Right renal pelvis (tissue), 4 donors: ENCODE data around the gene UBALD2. TPM values are rescaled to one million over a fixed set of nuclear protein-coding genes. Genes with fewer than 3 reads are reported as not detected.
"Not testable (repeated sequence)": the region's sequence is repeated elsewhere in the genome, so short reads cannot be mapped to it uniquely, and the experiment has no call there.

Experiments
- DNase-seq, 4 donors: peaks; one replicate each; pipeline ENCODE4 v3.0.0-alpha.2; 2013; ENCODE audit warnings: low read depth in 4 of 4, low spot score in 3 of 4, missing footprints in 1 of 4
- polyA plus RNA-seq, 4 donors: library from polyadenylated mRNA; unstranded; fragments of 120-200 nt; gene quantifications; one replicate each; pipeline ENCODE4 v1.2.1, GENCODE V29; 2013; ENCODE audit not compliant: insufficient read length in 4 of 4

UBALD2 gene
- polyA plus RNA-seq, 4 donors = 34.9 to 45.4 (median 41.1) TPM

GRCh38 chr17:76262732-76263344 is 2.3 kb upstream of the UBALD2 start:
- no peak for DNase-seq

GRCh38 chr17:76263896-76264295 is 1.3 kb upstream of the UBALD2 start:
- no peak for DNase-seq

GRCh38 chr17:76264425-76264754 is 758 bp upstream of the UBALD2 start:
- no peak for DNase-seq

GRCh38 chr17:76265624-76266243 is 586 bp downstream of the UBALD2 start:
- DNase-seq = no peak

- DNase-seq = no peak
Observed at GRCh38 chr17:76266244-76266938, 1.2 kb downstream of the UBALD2 start.

- DNase-seq = no peak
Observed at GRCh38 chr17:76267051-76267576, 2.0 kb downstream of the UBALD2 start.

GRCh38 chr17:76267581-76268001 is 2.4 kb downstream of the UBALD2 start:
- not testable (repeated sequence) for DNase-seq

- no peak for DNase-seq
Observed at GRCh38 chr17:76268015-76268749, 3.0 kb downstream of the UBALD2 start.

- no peak for DNase-seq
Observed at GRCh38 chr17:76268991-76269981, 4.1 kb downstream of the UBALD2 start.

- DNase-seq = no peak
Observed at GRCh38 chr17:76270127-76270592, 5.0 kb downstream of the UBALD2 start.

GRCh38 chr17:76270770-76271668 is 5.9 kb downstream of the UBALD2 start:
- no peak for DNase-seq

GRCh38 chr17:76271669-76272540 is 6.8 kb downstream of the UBALD2 start:
- DNase-seq = no peak

GRCh38 chr17:76272541-76273444 is 7.6 kb downstream of the UBALD2 start:
- DNase-seq = no peak

GRCh38 chr17:76273445-76274111 is 8.4 kb downstream of the UBALD2 start:
- DNase-seq = no peak

GRCh38 chr17:76274112-76274956 is 9.2 kb downstream of the UBALD2 start:
- no peak for DNase-seq
